WTC11 (cell line): ENCODE data around the gene RAD51D. TPM values are rescaled to one million over a fixed set of nuclear protein-coding genes. Genes with fewer than 3 reads are reported as not detected.

Experiments
- ATAC-seq: fragments of 200-7000 bp; cut with Tn5 transposase; 2 replicates; pipeline ENCODE4 v1.10.0; 2021; ENCODE audit warnings: mild to moderate bottlenecking, moderate library complexity
- CTCF ChIA-PET: fragments of 300-600 bp; sonication (Branson Sonifier 250); formaldehyde crosslinking; loops from one replicate; lab custom pipeline; 2021; ENCODE audit warnings: antibody characterized with exemption; lab: Charles Lee
- POLR2A ChIA-PET: fragments of 350-600 bp; sonication (Branson Sonifier 250); formaldehyde crosslinking; loops from one replicate; lab custom pipeline; 2021; ENCODE audit warnings: antibody characterized with exemption; lab: Charles Lee
- DNase-seq: peaks from one replicate; pipeline ENCODE4 v3.0.0; 2021; ENCODE audit warnings: low spot score
- H3K27ac Mint-ChIP-seq: 2 replicates; pipeline ENCODE4 v1.8.0; 2021; ENCODE audit warnings: mixed read lengths
- H3K27me3 Mint-ChIP-seq: 2 replicates; pipeline ENCODE4 v1.8.0; 2021; ENCODE audit warnings: low read depth, mild to moderate bottlenecking, moderate library complexity, mixed read lengths
- H3K36me3 Mint-ChIP-seq: 2 replicates; pipeline ENCODE4 v1.8.0; 2021; ENCODE audit warnings: mixed read lengths
- H3K4me1 Mint-ChIP-seq: 2 replicates; pipeline ENCODE4 v1.8.0; 2022; ENCODE audit warnings: mixed read lengths
- H3K4me3 Mint-ChIP-seq: 2 replicates; pipeline ENCODE4 v1.8.0; 2021; ENCODE audit warnings: mild to moderate bottlenecking, moderate library complexity, mixed read lengths
- H3K9me3 Mint-ChIP-seq: 2 replicates; pipeline ENCODE4 v1.8.0; 2021; ENCODE audit warnings: mixed read lengths
- ATF1 ChIP-seq: sonication (generic); formaldehyde crosslinking; IDR thresholded peaks from 2 replicates; pipeline ENCODE4 v1.8.1; 2023; ENCODE audit warnings: mild to moderate bottlenecking, moderate library complexity, missing genetic modification reagents
- CBFB ChIP-seq: sonication (generic); formaldehyde crosslinking; IDR thresholded peaks from 2 replicates; pipeline ENCODE4 v1.8.1; 2022; ENCODE audit warnings: mild to moderate bottlenecking, low read depth, missing genetic modification reagents
- CREB1 ChIP-seq: sonication (generic); formaldehyde crosslinking; IDR thresholded peaks from 2 replicates; pipeline ENCODE4 v1.8.0; 2023; ENCODE audit warnings: mild to moderate bottlenecking, missing genetic modification reagents
- EMX1 ChIP-seq: fragments of 250-450 bp; sonication (Bioruptor Pico); IDR thresholded peaks from 2 replicates; pipeline ENCODE4 v1.8.0; 2021; ENCODE audit warnings: mild to moderate bottlenecking
- FOXJ3 ChIP-seq: sonication (generic); formaldehyde crosslinking; IDR thresholded peaks from 2 replicates; pipeline ENCODE4 v1.9.0; 2021; ENCODE audit warnings: missing genetic modification reagents, mild to moderate bottlenecking, borderline replicate concordance
- GTF2I ChIP-seq: fragments of 250-450 bp; sonication (Bioruptor Pico); conservative IDR thresholded peaks from 2 replicates; pipeline ENCODE4 v1.4.0; 2021; ENCODE audit warnings: mild to moderate bottlenecking
- IRF1 ChIP-seq: sonication (generic); formaldehyde crosslinking; IDR thresholded peaks from 2 replicates; pipeline ENCODE4 v1.8.0; 2023; ENCODE audit warnings: missing genetic modification reagents
- IRF2 ChIP-seq: sonication (generic); formaldehyde crosslinking; IDR thresholded peaks from 2 replicates; pipeline ENCODE4 v1.8.0; 2022; ENCODE audit warnings: low read depth, missing genetic modification reagents, borderline replicate concordance
- JUN ChIP-seq: sonication (generic); formaldehyde crosslinking; IDR thresholded peaks from 2 replicates; pipeline ENCODE4 v1.8.0; 2023; ENCODE audit warnings: mild to moderate bottlenecking, missing genetic modification reagents
- MAX ChIP-seq: sonication (generic); formaldehyde crosslinking; IDR thresholded peaks from 2 replicates; pipeline ENCODE4 v1.8.0; 2022; ENCODE audit warnings: mild to moderate bottlenecking, missing genetic modification reagents
- MLX ChIP-seq: sonication (generic); formaldehyde crosslinking; IDR thresholded peaks from 2 replicates; pipeline ENCODE4 v1.8.1; 2023; ENCODE audit warnings: mild to moderate bottlenecking, missing genetic modification reagents, moderate library complexity
- NFATC4 ChIP-seq: fragments of 250-450 bp; sonication (Bioruptor Pico); IDR thresholded peaks from 2 replicates; pipeline ENCODE4 v1.9.0; 2021; ENCODE audit warnings: mild to moderate bottlenecking
- OVOL2 ChIP-seq: fragments of 250-450 bp; sonication (Bioruptor Pico); IDR thresholded peaks from 2 replicates; pipeline ENCODE4 v1.9.0; 2021; ENCODE audit warnings: mild to moderate bottlenecking, borderline replicate concordance
- PRDM15 ChIP-seq: sonication (generic); formaldehyde crosslinking; IDR thresholded peaks from 2 replicates; pipeline ENCODE4 v1.8.0; 2022; ENCODE audit warnings: missing genetic modification reagents
- SP1 ChIP-seq: sonication (generic); formaldehyde crosslinking; conservative IDR thresholded peaks from 2 replicates; pipeline ENCODE4 v1.8.1; 2022; ENCODE audit warnings: missing genetic modification reagents
- STAT6 ChIP-seq: sonication (generic); formaldehyde crosslinking; conservative IDR thresholded peaks from 2 replicates; pipeline ENCODE4 v1.8.1; 2023; ENCODE audit warnings: mild to moderate bottlenecking, low read depth, missing genetic modification reagents, moderate library complexity
- TCF7 ChIP-seq: sonication (generic); formaldehyde crosslinking; IDR thresholded peaks from 2 replicates; pipeline ENCODE4 v1.8.0; 2022; ENCODE audit warnings: mild to moderate bottlenecking, low read depth, missing genetic modification reagents, moderate library complexity
- TEAD4 ChIP-seq: sonication (generic); formaldehyde crosslinking; IDR thresholded peaks from 2 replicates; pipeline ENCODE4 v1.8.0; 2022; ENCODE audit warnings: mild to moderate bottlenecking, missing genetic modification reagents
- USF2 ChIP-seq: sonication (generic); formaldehyde crosslinking; IDR thresholded peaks from 2 replicates; pipeline ENCODE4 v1.8.1; 2023; ENCODE audit warnings: mild to moderate bottlenecking, missing genetic modification reagents, moderate library complexity
- ZBTB21 ChIP-seq: sonication (generic); formaldehyde crosslinking; IDR thresholded peaks from 2 replicates; pipeline ENCODE4 v1.8.1; 2023; ENCODE audit warnings: mild to moderate bottlenecking, missing genetic modification reagents, borderline replicate concordance
- ZNF121 ChIP-seq: sonication (generic); formaldehyde crosslinking; IDR thresholded peaks from 2 replicates; pipeline ENCODE4 v1.8.0; 2023; ENCODE audit warnings: missing genetic modification reagents
- ZNF138 ChIP-seq: sonication (generic); formaldehyde crosslinking; conservative IDR thresholded peaks from 2 replicates; pipeline ENCODE4 v1.8.1; 2022; ENCODE audit warnings: mild to moderate bottlenecking, moderate library complexity, missing genetic modification reagents
- ZNF232 ChIP-seq: sonication (generic); formaldehyde crosslinking; IDR thresholded peaks from 2 replicates; pipeline ENCODE4 v1.8.0; 2022; ENCODE audit warnings: mild to moderate bottlenecking, missing genetic modification reagents
- ZNF263 ChIP-seq: sonication (generic); formaldehyde crosslinking; IDR thresholded peaks from 2 replicates; pipeline ENCODE4 v1.8.1; 2022; ENCODE audit warnings: low read depth, mild to moderate bottlenecking, moderate library complexity, missing genetic modification reagents
- ZNF281 ChIP-seq: sonication (generic); formaldehyde crosslinking; IDR thresholded peaks from 2 replicates; pipeline ENCODE4 v1.8.0; 2023; ENCODE audit warnings: mild to moderate bottlenecking, missing genetic modification reagents
- ZNF317 ChIP-seq: sonication (generic); formaldehyde crosslinking; IDR thresholded peaks from 2 replicates; pipeline ENCODE4 v1.8.1; 2023; ENCODE audit warnings: low read depth, mild to moderate bottlenecking, moderate library complexity, missing genetic modification reagents, borderline replicate concordance
- ZNF423 ChIP-seq: fragments of 250-450 bp; sonication (Bioruptor Pico); IDR thresholded peaks from 2 replicates; pipeline ENCODE4 v2.1.2; 2022; ENCODE audit warnings: mild to moderate bottlenecking, moderate library complexity
- total RNA-seq: library from RNA; stranded (reverse); gene quantifications from 3 replicates; pipeline ENCODE4 v1.2.3, GENCODE V29; 2021

Gene RAD51D
- total RNA-seq, 1 experiment from 2014 or later = 15.0 TPM

- DNase-seq (no peak), ATAC-seq (no peak)
- Mint-ChIP-seq H3K36me3 (no peaks in the 10 kb centered on the region), H3K4me1 (no peaks in the 10 kb centered on the region), H3K27ac (no peak overlapping the region), H3K4me3 (no peak overlapping the region), H3K9me3 (no peaks in the 10 kb centered on the region), H3K27me3 (no peaks in the 10 kb centered on the region)
- TF ChIP-seq ZBTB21 (CRISPR knock-in tag) = no peak
- no peak for TF ChIP-seq ZNF317
- no peak for TF ChIP-seq GTF2I
- no peak for TF ChIP-seq IRF2
- TF ChIP-seq OVOL2 (CRISPR knock-in tag) = no peak
- TF ChIP-seq ATF1 = no peak
- no peak for TF ChIP-seq CREB1 (CRISPR knock-in tag)
- no peak for TF ChIP-seq NFATC4 (CRISPR knock-in tag)
- no peak for TF ChIP-seq FOXJ3 (CRISPR knock-in tag)
- TF ChIP-seq CBFB = no peak
- TF ChIP-seq SP1 (CRISPR knock-in tag) = no peak
- no peak for TF ChIP-seq USF2 (CRISPR knock-in tag)
- no peak for TF ChIP-seq ZNF121 (CRISPR knock-in tag)
- no peak for TF ChIP-seq IRF1 (CRISPR knock-in tag)
- no peak for TF ChIP-seq ZNF263 (CRISPR knock-in tag)
- TF ChIP-seq MLX (CRISPR knock-in tag) = no peak
- no peak for TF ChIP-seq JUN (CRISPR knock-in tag)
- ChIA-PET CTCF (interaction anchor here (1.7 kb wide), 1 partner anchor 24 kb away, joined by 5 read pairs; the partner anchor contains the start of gene RAD51D), POLR2A (no interaction called here)
Observed at GRCh38 chr17:35095741-35096140, 23.9 kb downstream of the RAD51D start.

- Mint-ChIP-seq H3K36me3 (no peaks in the 10 kb centered on the region), H3K27me3 (no peaks in the 10 kb centered on the region), H3K27ac (no peak overlapping the region), H3K9me3 (no peaks in the 10 kb centered on the region), H3K4me1 (peaks cover 2% of the 10 kb centered on the region; the same call in 1 of the 2 replicates), H3K4me3 (no peak overlapping the region)
- ChIA-PET CTCF (interaction anchor here (1.7 kb wide), 1 partner anchor 25 kb away, joined by 5 read pairs; the partner anchor contains the start of gene RAD51D), POLR2A (interaction anchor here (0.7 kb wide), 1 partner anchor 82 kb away, joined by 3 read pairs; no protein-coding TSS in a partner anchor)
- DNase-seq (no peak), ATAC-seq (no peak)
- no peak for TF ChIP-seq STAT6 (CRISPR knock-in tag)
- TF ChIP-seq ZNF281 (CRISPR knock-in tag) = no peak
- TF ChIP-seq ZNF138 (CRISPR knock-in tag) = no peak
- TF ChIP-seq MAX = no peak
- TF ChIP-seq NFATC4 (CRISPR knock-in tag) = no peak
- no peak for TF ChIP-seq ZNF121 (CRISPR knock-in tag)
- no peak for TF ChIP-seq PRDM15 (CRISPR knock-in tag)
- TF ChIP-seq EMX1 (CRISPR knock-in tag) = no peak
- TF ChIP-seq ZNF423 (CRISPR knock-in tag) = no peak
- TF ChIP-seq TEAD4 (CRISPR knock-in tag) = no peak
- TF ChIP-seq TCF7 (CRISPR knock-in tag) = no peak
- no peak for TF ChIP-seq ZNF232 (CRISPR knock-in tag)
Observed at GRCh38 chr17:35094902-35095301, 24.8 kb downstream of the RAD51D start.
